Measurements from ENCODE around the gene TICAM1.
A peak's percentile ranks its signal among the peaks of the same experiment; 100 is the strongest.

Gene TICAM1

DNA sequence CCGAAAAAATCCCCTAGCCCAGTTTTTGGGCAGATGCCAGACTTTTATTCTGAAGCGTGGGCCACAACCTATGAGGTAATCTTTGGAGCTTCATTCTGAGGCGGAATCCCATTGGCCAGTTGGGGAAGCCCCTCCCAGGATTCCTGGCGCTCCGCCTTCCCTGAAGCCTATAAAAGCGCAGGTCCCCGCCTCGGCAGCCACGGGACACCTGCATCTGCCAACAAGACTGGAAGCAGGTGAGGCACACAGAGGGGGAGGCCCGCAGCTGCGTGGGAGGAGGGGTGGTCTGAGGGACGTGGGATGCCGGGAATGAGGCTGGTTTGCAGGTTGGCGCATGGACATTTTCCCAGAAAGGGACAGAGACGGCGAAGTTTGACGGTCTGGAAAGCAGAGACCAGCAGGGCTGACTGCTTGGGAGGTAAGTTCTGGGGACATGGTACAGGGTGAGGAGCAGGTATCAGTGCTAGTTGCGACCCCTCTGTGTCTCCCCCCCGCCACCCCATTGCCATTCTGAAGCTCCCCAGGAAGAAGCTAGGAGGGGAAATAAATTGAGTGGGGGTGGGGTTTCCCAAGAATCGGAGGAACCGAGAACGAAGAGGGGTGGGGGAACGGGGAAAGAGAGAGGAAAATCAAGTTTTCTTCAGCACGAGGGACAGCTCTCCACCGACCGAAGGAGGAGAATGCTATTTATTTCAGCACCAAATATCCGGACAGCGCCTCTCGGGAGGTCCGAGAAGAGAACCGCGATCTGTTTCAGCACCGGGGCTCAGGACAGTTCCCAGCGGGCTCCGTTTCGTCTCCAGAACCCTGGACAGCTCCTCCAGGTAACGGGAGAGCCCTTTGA lies 62.4 kb downstream of the TICAM1 start:
- peak; percentile 74 for DNase-seq
